Parathyroid adenoma (tissue), 2 donors: ENCODE results near the gene RNF2.

Source experiments
- H2AFZ ChIP-seq: fragments of 300-600 bp; sonication (generic); one replicate; pipeline ENCODE4 v1.7.0; 2017; ENCODE audit warnings: antibody characterized with exemption, mild to moderate bottlenecking
- H3K27ac ChIP-seq: fragments of 300-600 bp; sonication (generic); one replicate; pipeline ENCODE4 v1.7.0; 2017
- H3K27me3 ChIP-seq: fragments of 300-600 bp; sonication (generic); one replicate; pipeline ENCODE4 v1.7.0; 2017; ENCODE audit warnings: low read length; ENCODE audit not compliant: control insufficient read depth, insufficient read depth
- H3K36me3 ChIP-seq: fragments of 300-600 bp; sonication (generic); one replicate; pipeline ENCODE4 v1.7.0; 2017; ENCODE audit warnings: low read length; ENCODE audit not compliant: control insufficient read depth, insufficient read depth
- H3K4me1 ChIP-seq: fragments of 300-600 bp; sonication (generic); one replicate; pipeline ENCODE4 v1.7.0; 2017; ENCODE audit warnings: control low read depth
- H3K4me2 ChIP-seq: fragments of 300-600 bp; sonication (generic); one replicate; pipeline ENCODE4 v1.7.0; 2017; ENCODE audit warnings: low read length
- H3K4me3 ChIP-seq: fragments of 300-600 bp; sonication (generic); one replicate; pipeline ENCODE4 v1.7.0; 2017; ENCODE audit warnings: low read depth, low read length
- H3K79me2 ChIP-seq: fragments of 300-600 bp; sonication (generic); one replicate; pipeline ENCODE4 v1.7.0; 2017; ENCODE audit warnings: control low read depth
- H3K9ac ChIP-seq: fragments of 300-600 bp; sonication (generic); one replicate; pipeline ENCODE4 v1.7.0; 2017; ENCODE audit warnings: mild to moderate bottlenecking
- H3K9me3 ChIP-seq: fragments of 300-600 bp; sonication (generic); one replicate; pipeline ENCODE4 v1.7.0; 2017; ENCODE audit warnings: low read length; ENCODE audit not compliant: control insufficient read depth
- TF ChIP-seq, protein P1 (sequence below): fragments of 300-600 bp; sonication (generic); IDR thresholded peaks from one replicate; pipeline ENCODE4 v1.7.0; 2017; ENCODE audit warnings: antibody characterized with exemption, mild to moderate bottlenecking
- donor health status: primary hyperparathyroidism.

RNF2 gene

DNA sequence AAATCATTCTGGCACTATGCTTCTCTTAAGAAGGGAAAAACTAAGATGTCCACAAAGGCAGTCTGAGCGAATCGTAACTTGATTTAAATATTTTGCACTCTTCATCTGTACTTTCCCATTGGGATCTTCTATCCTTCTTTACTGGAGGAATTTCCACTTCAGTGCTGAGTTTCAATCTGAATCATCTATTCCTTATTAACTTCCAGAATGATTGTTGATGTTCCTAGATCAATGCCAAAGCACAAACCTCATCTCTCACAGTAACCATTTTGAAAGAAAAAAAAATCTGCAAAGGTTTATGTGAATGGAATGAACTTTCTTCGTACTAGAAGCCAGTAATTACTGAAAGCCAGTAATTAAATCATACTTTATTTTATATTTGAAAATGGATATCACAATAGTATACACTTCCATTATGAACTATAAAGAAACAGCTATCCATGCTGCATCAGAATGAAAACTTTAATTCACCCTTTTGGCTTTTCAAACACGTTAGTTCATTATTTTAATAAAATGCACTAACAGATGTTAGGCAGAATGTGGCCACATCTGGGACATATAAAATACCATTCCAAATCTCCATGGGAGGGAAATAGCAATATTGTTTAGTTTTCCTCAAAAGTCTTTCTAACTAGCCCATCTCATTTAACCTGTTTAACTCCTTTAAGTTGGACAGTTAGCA lies 5.5 kb upstream of the RNF2 start:
- H3K27ac ChIP-seq: no peak overlapping the region

DNA sequence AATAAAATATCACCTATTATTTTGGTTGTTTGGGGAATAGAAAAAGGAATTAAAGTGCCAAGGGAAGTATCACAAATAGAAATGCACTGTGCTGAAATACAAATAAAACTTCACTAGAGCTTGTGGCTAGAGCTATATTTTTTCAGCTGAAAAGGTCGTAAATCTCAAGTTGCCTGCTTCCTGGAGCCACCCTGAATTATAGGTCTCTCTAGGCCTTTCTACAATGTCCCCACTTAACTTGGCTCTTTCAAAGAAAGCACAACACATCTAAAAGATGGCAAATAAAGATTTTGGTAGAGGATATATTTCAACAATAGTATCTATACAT lies 5.0 kb upstream of the RNF2 start:
- Histone ChIP-seq H3K79me2 (no peaks in the 10 kb centered on the region), H3K36me3 (no peaks in the 10 kb centered on the region), H3K9me3 (no peaks in the 10 kb centered on the region), H3K4me3 (no peak overlapping the region), H3K27me3 (no peaks in the 10 kb centered on the region), H3K27ac (no peak overlapping the region), H3K4me1 (no peaks in the 10 kb centered on the region), H3K9ac (no peak overlapping the region), H3K4me2 (no peak overlapping the region), H2AFZ (no peak overlapping the region)
- TF ChIP-seq, protein P1, sequence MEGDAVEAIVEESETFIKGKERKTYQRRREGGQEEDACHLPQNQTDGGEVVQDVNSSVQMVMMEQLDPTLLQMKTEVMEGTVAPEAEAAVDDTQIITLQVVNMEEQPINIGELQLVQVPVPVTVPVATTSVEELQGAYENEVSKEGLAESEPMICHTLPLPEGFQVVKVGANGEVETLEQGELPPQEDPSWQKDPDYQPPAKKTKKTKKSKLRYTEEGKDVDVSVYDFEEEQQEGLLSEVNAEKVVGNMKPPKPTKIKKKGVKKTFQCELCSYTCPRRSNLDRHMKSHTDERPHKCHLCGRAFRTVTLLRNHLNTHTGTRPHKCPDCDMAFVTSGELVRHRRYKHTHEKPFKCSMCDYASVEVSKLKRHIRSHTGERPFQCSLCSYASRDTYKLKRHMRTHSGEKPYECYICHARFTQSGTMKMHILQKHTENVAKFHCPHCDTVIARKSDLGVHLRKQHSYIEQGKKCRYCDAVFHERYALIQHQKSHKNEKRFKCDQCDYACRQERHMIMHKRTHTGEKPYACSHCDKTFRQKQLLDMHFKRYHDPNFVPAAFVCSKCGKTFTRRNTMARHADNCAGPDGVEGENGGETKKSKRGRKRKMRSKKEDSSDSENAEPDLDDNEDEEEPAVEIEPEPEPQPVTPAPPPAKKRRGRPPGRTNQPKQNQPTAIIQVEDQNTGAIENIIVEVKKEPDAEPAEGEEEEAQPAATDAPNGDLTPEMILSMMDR: no peak

More for the DNA sequence above, 5.5 kb upstream of the RNF2 start:
- no peaks in the 10 kb centered on the region for H3K4me1 ChIP-seq
- H3K36me3 ChIP-seq: no peaks in the 10 kb centered on the region
- H3K9me3 ChIP-seq: no peaks in the 10 kb centered on the region
- H3K4me3 ChIP-seq: no peak overlapping the region
- H2AFZ ChIP-seq: no peak overlapping the region
- no peaks in the 10 kb centered on the region for H3K27me3 ChIP-seq
- TF ChIP-seq, protein P1: no peak
- H3K4me2 ChIP-seq: no peak overlapping the region
- H3K9ac ChIP-seq: no peak overlapping the region
- H3K79me2 ChIP-seq: no peaks in the 10 kb centered on the region

DNA sequence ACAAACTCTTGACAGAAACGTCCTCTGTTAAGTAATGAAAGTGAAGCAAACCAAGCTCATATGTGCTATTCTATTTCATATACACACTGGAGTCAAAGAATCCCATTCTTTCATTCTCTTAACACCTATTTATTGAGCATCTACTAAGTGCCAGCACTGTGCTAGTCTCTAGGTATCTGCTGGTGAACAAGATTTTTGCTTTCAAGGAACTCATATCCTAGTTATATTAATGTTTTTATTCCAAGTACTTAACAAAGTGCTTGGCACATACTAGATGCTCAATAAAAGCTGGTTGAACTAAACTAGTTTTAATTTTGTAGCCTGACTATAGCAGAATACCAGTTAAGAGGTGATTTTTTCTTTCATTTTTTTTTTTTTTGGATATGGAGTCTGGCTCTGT lies 3.6 kb upstream of the RNF2 start:
- TF ChIP-seq, protein P1: no peak
- Histone ChIP-seq H3K4me2 (no peak overlapping the region), H3K4me1 (peaks cover 3% of the 10 kb centered on the region), H3K9me3 (no peaks in the 10 kb centered on the region), H3K27ac (no peak overlapping the region), H3K36me3 (no peaks in the 10 kb centered on the region), H3K4me3 (no peak overlapping the region), H3K9ac (no peak overlapping the region), H3K27me3 (no peaks in the 10 kb centered on the region), H3K79me2 (no peaks in the 10 kb centered on the region), H2AFZ (no peak overlapping the region)

DNA sequence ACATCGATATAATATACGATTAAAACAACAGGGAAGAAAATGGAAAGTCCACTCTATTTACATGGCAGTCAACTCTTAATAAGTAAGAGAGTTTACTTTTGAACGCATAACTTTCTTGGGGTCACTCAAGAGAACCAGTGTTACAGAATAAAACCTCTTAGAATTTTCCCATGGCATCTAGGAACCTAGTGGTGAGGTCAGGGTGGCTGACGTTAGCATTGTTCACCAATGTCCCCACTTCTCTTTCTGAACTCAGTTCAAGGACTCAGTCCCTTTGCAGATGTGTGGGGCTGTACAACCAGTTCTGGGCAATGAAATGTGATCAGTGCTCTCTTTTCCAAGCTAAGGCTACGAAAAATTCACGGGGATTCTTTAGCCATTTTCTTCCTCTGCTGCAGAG lies 2.6 kb upstream of the RNF2 start:
- H3K27ac ChIP-seq: no peak overlapping the region
- TF ChIP-seq, protein P1: no peak
- no peak overlapping the region for H3K4me2 ChIP-seq
- H3K4me1 ChIP-seq: peaks cover 9% of the 10 kb centered on the region
- no peaks in the 10 kb centered on the region for H3K27me3 ChIP-seq
- H3K4me3 ChIP-seq: no peak overlapping the region
- H3K36me3 ChIP-seq: no peaks in the 10 kb centered on the region
- no peaks in the 10 kb centered on the region for H3K9me3 ChIP-seq
- no peak overlapping the region for H3K9ac ChIP-seq
- no peak overlapping the region for H2AFZ ChIP-seq
- no peaks in the 10 kb centered on the region for H3K79me2 ChIP-seq

DNA sequence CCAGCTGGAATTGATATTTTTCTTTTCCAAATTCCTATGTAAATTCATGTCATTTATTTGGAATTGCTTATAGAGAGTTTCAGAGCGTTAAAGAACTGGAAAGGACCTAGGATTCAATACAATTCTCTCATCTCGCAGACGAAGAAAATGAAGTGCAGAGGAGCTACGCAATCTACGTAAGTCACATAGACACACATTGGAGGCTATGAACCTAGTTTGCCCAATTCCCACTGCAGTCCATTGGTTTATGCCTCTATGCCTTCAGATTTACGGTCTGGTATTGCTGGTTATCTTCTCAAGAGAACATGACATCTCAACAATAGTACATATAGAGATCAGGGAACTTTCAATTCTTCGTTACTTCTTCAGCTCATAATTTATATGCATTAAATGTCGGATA lies 971 bp upstream of the RNF2 start:
- peaks cover 9% of the 10 kb centered on the region for H3K4me1 ChIP-seq
- peak overlapping the region; percentile 31 for H2AFZ ChIP-seq
- H3K27ac ChIP-seq: no peak overlapping the region
- no peak overlapping the region for H3K4me2 ChIP-seq
- TF ChIP-seq, protein P1: no peak
- no peak overlapping the region for H3K9ac ChIP-seq
- H3K4me3 ChIP-seq: no peak overlapping the region
- H3K36me3 ChIP-seq: no peaks in the 10 kb centered on the region
- H3K79me2 ChIP-seq: peaks cover 2% of the 10 kb centered on the region
- H3K27me3 ChIP-seq: no peaks in the 10 kb centered on the region
- no peaks in the 10 kb centered on the region for H3K9me3 ChIP-seq
